ENCODE measurements around the gene PSMC3. TPM values are rescaled to one million over a fixed set of nuclear protein-coding genes. Genes with fewer than 3 reads are reported as not detected.
A peak's percentile ranks its signal among the peaks of the same experiment; 100 is the strongest.
"Not testable (repeated sequence)": the region's sequence is repeated elsewhere in the genome, so short reads cannot be mapped to it uniquely, and the experiment has no call there.

The PSMC3 gene
- total RNA-seq, 2 donors from 2014 or later = 122 to 160 TPM

DNA sequence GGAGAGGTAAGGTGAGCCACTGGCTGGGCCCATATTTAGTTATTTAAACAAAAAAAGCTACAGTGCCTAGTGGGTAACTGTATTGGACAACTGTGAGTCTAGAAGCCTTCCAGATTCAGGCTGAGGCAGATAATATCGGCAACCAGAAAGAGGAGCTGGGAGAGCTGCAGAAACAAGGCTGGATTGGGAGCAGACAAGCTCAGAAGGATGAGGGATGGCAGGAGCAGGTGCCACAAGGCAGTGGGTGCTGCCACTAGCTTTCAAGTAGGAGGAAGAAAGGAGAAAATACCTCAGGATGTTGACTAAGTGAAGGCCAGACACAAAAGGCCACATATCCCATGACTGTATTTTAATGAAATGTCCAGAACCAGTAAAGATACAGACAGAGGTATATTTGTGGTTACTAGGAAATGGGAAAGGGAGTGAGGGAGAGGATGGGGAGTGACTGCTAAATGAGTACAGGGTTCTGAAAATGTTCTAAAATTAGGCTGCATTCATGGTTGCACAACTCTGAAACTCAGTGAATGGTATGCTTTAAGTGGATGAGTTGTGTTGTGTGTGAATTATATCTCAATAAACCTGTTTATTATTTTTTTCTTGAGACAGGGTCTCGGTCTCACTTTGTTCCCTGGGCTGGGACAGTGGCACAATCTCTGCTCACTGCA, 34.5 kb upstream of the PSMC3 start:
- TF ChIP-seq, protein P1, sequence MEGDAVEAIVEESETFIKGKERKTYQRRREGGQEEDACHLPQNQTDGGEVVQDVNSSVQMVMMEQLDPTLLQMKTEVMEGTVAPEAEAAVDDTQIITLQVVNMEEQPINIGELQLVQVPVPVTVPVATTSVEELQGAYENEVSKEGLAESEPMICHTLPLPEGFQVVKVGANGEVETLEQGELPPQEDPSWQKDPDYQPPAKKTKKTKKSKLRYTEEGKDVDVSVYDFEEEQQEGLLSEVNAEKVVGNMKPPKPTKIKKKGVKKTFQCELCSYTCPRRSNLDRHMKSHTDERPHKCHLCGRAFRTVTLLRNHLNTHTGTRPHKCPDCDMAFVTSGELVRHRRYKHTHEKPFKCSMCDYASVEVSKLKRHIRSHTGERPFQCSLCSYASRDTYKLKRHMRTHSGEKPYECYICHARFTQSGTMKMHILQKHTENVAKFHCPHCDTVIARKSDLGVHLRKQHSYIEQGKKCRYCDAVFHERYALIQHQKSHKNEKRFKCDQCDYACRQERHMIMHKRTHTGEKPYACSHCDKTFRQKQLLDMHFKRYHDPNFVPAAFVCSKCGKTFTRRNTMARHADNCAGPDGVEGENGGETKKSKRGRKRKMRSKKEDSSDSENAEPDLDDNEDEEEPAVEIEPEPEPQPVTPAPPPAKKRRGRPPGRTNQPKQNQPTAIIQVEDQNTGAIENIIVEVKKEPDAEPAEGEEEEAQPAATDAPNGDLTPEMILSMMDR (IDR thresholded peaks at IDR 0.05) = no peak
- H3K4me3 ChIP-seq = no peak overlapping the region
- peaks cover 3% of the 10 kb centered on the region for H3K36me3 ChIP-seq
- ATAC-seq (ENCODE audit: insufficient number of reproducible peaks, low FRiP score, low read depth) (no peak), DNase-seq (ENCODE audit: low spot score) (no peak)
- H3K9me3 ChIP-seq = no peaks in the 10 kb centered on the region
- no peaks in the 10 kb centered on the region for H3K27me3 ChIP-seq (replicated peaks; ENCODE audit: insufficient read depth)
- H3K27ac ChIP-seq = no peak overlapping the region
- peaks cover 0 to 5% of the 10 kb centered on the region in 2 donors for H3K4me1 ChIP-seq (ENCODE audit: control insufficient read depth in 1 of 2, low read depth in 2 of 2)

DNA sequence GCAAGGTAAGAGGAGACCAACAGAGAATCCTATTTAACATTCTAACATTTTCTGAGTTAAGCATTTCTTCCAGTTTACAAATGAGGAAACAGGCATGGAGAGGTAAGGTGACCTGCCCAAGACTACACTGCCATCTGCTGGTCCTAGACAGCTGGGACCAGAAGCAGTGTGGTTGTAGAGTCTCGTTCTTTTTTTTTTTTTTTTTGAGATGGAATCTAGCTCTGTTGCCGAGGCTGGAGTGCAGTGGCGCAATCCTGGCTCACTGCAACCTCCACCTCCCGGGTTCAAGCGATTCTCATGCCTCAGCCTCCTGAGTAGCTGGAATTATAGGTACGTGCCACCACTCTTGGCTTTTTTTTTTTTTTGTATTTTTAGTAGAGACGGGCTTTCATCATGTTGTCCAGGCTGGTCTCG, 28.0 kb upstream of the PSMC3 start:
- not testable (repeated sequence) for H3K27ac ChIP-seq; H3K9me3 ChIP-seq; H3K4me3 ChIP-seq; H3K4me1 ChIP-seq (ENCODE audit: control insufficient read depth in 1 of 2, low read depth in 2 of 2); H3K36me3 ChIP-seq; H3K27me3 ChIP-seq (replicated peaks; ENCODE audit: insufficient read depth)
- TF ChIP-seq, protein P1 (IDR thresholded peaks at IDR 0.05) = peak; percentile 57
- ATAC-seq (ENCODE audit: insufficient number of reproducible peaks, low FRiP score, low read depth) (peak; percentile 71), DNase-seq (ENCODE audit: low spot score) (peak; percentile 31)

- no peaks in the 10 kb centered on the region for H3K36me3 ChIP-seq
- no peaks in the 10 kb centered on the region for H3K9me3 ChIP-seq
- no peaks in the 10 kb centered on the region for H3K4me1 ChIP-seq (ENCODE audit: control insufficient read depth in 1 of 2, low read depth in 2 of 2)
- H3K27me3 ChIP-seq (replicated peaks; ENCODE audit: insufficient read depth) = no peaks in the 10 kb centered on the region
- TF ChIP-seq, protein P1 (IDR thresholded peaks at IDR 0.05) = no peak
- no peak overlapping the region for H3K27ac ChIP-seq
- no peak for ATAC-seq (ENCODE audit: insufficient number of reproducible peaks, low FRiP score, low read depth)
- no peak for DNase-seq (ENCODE audit: low spot score)
- H3K4me3 ChIP-seq = no peak overlapping the region
Observed at GRCh38 chr11:47453365-47453764, 27.1 kb upstream of the PSMC3 start.

DNA sequence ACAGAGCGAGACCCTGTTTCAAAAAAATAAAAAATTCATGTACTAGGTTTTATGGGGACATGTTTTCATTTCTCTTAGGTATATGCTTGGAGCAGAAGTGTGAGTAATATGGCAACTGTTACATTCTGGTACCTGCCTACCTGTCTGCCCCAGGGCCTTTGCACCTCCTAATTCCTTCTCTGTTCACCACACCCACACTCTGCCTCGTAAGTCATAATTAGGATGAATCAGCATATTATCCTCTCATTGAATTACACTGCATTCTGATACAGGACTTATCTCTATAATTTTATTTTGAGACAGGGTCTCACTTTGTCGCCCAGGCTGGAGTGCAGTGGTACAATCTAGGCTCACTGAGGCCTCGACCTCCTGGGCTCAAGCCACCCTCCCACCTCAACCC, 25.8 kb upstream of the PSMC3 start:
- TF ChIP-seq, protein P1 (IDR thresholded peaks at IDR 0.05) = no peak
- Histone ChIP-seq H3K36me3 (no peaks in the 10 kb centered on the region), H3K4me3 (no peak overlapping the region), H3K27ac (no peak overlapping the region), H3K9me3 (no peaks in the 10 kb centered on the region), H3K27me3 (replicated peaks; ENCODE audit: insufficient read depth) (no peaks in the 10 kb centered on the region), H3K4me1 (ENCODE audit: control insufficient read depth in 1 of 2, low read depth in 2 of 2) (no peaks in the 10 kb centered on the region)
- ATAC-seq (ENCODE audit: insufficient number of reproducible peaks, low FRiP score, low read depth) (no peak), DNase-seq (ENCODE audit: low spot score) (no peak)

DNA sequence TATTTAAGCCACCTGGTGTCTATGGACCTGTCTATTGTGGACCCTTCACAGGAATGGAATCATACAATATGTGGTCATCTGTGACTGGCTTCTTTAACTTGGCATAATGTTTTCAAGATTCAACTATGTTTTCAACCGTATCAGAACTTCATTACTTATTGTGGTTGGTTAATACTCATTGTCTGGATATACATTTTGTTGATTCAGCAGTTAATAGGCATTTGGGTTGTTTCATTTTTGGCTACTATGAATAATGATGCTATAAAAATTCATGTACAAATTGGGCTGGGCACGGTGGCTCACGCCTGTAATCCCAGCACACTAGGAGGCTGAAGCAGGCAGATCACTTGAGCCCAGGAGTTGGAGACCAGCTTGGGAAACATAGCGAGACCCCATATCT, 25.2 kb upstream of the PSMC3 start:
- Histone ChIP-seq H3K4me1 (ENCODE audit: control insufficient read depth in 1 of 2, low read depth in 2 of 2) (no peaks in the 10 kb centered on the region), H3K27ac (no peak overlapping the region), H3K36me3 (no peaks in the 10 kb centered on the region), H3K9me3 (no peaks in the 10 kb centered on the region), H3K4me3 (no peak overlapping the region), H3K27me3 (replicated peaks; ENCODE audit: insufficient read depth) (no peaks in the 10 kb centered on the region)
- DNase-seq (ENCODE audit: low spot score) (no peak), ATAC-seq (ENCODE audit: insufficient number of reproducible peaks, low FRiP score, low read depth) (no peak)
- TF ChIP-seq, protein P1 (IDR thresholded peaks at IDR 0.05) = no peak
